ENCODE measurements around the gene CHST13. TPM values are rescaled to one million over a fixed set of nuclear protein-coding genes. Genes with fewer than 3 reads are reported as not detected.

CHST13 gene
- total and polyA plus RNA-seq, 2 of the 4 experiments (the other 2 are of a cell fraction) = not detected

- Histone ChIP-seq H3K27me3 (ENCODE audit: control insufficient read depth, insufficient read depth, low read length) (peaks cover 40% of the 10 kb centered on the region), H3K14ac (replicated peaks; ENCODE audit: low read depth, low read length) (no peak overlapping the region), H2BK15ac (ENCODE audit: low read depth, low read length) (no peak overlapping the region), H3K4me2 (ENCODE audit: low read depth, low read length) (no peak overlapping the region), H3K9me3 (ENCODE audit: control insufficient read depth, insufficient read depth, low read length) (no peaks in the 10 kb centered on the region), H3K79me1 (ENCODE audit: low read depth in 1 of 2, low read length in 2 of 2) (no peaks in the 10 kb centered on the region), H3K4me3 (ENCODE audit: insufficient read depth, low read depth, low read length) (no peak overlapping the region), H3K4ac (ENCODE audit: low read depth, low read length) (no peak overlapping the region), H4K5ac (ENCODE audit: low read depth, low read length) (no peak overlapping the region), H2BK120ac (ENCODE audit: low read depth, low read length) (no peak overlapping the region), H3K18ac (ENCODE audit: low read depth, low read length) (no peak overlapping the region), H2AFZ (replicated peaks; ENCODE audit: low read length, poor library complexity) (no peak overlapping the region), H3K9me1 (ENCODE audit: insufficient read depth, low read length) (no peaks in the 10 kb centered on the region; the same call in 1 of the 2 replicates), H3K27ac (ENCODE audit: insufficient read depth, low read length) (no peak overlapping the region), H2BK5ac (ENCODE audit: low read depth, low read length, poor library complexity, severe bottlenecking) (no peak overlapping the region), H2AK9ac (replicated peaks; ENCODE audit: low read depth, low read length, poor library complexity) (no peak overlapping the region), H2AK5ac (ENCODE audit: low read depth, low read length) (no peak overlapping the region), H3K9ac (ENCODE audit: low read depth, low read length) (no peak overlapping the region), H2BK20ac (ENCODE audit: low read depth, low read length) (no peak overlapping the region), H3K56ac (ENCODE audit: extremely low read depth, insufficient read depth, low read length) (no peak overlapping the region), H4K91ac (ENCODE audit: insufficient read depth, low read depth, low read length) (no peak overlapping the region), H4K20me1 (ENCODE audit: insufficient read depth, low read length) (no peaks in the 10 kb centered on the region), H3K36me3 (ENCODE audit: control insufficient read depth, insufficient read depth, low read length) (no peaks in the 10 kb centered on the region), H3K4me1 (ENCODE audit: control insufficient read depth, insufficient read depth, low read length) (no peaks in the 10 kb centered on the region; the same call in 1 of the 2 replicates), H3K23ac (ENCODE audit: low read depth, low read length) (no peak overlapping the region), H4K8ac (ENCODE audit: low read depth in 2 of 2, low read length in 2 of 2) (no peak overlapping the region)
- WGBS, 2 experiments (ENCODE audit: extremely low coverage in 2 of 2, insufficient read length in 1 of 2) = 59% methylated on average over 2 of the region's 8 CpGs; no CpG with 5 or more reads in 1 of the 2 experiments
- DNase-seq (no peak), ATAC-seq (ENCODE audit: low read depth) (no peak)
- in situ Hi-C loops (cut with MboI; ENCODE audit: low sequenced_read_pairs) = loop anchor here (10.0 kb wide), 1 partner anchor 929 kb away; no protein-coding TSS in a partner anchor
- ChIA-PET POLR2A (ENCODE audit: unreplicated experiment) (no interaction called here), CTCF (no interaction called here)
- intact Hi-C loops (cut with micrococcal nuclease) = no loop called here
- dilution Hi-C loops (cut with HindIII; ENCODE audit: low sequenced_read_pairs, unreplicated experiment) = no loop called here
- no TSS peak for BruUV-seq (replicated peaks)
- TF ChIP-seq CHD1 (IDR thresholded peaks at IDR 0.05; ENCODE audit: low read depth, low read length) (no peak), CEBPB (IDR thresholded peaks at IDR 0.05; ENCODE audit: low read depth, low read length) (no peak), SMC3 (IDR thresholded peaks at IDR 0.05; ENCODE audit: low read depth, low read length) (no peak), POLR2A (IDR thresholded peaks at IDR 0.05; ENCODE audit: low read depth, low read length) (no peak), CTCF (conservative IDR thresholded peaks at IDR 0.05; ENCODE audit: low read depth, low read length) (no peak), MAZ (IDR thresholded peaks at IDR 0.05; ENCODE audit: borderline replicate concordance, low read depth, low read length) (no peak), MAFK (IDR thresholded peaks at IDR 0.05; ENCODE audit: low read depth, low read length) (no peak), BHLHE40 (IDR thresholded peaks at IDR 0.05; ENCODE audit: low read depth, low read length) (no peak), USF2 (IDR thresholded peaks at IDR 0.05; ENCODE audit: low read depth, low read length) (no peak), FOS (IDR thresholded peaks at IDR 0.05; ENCODE audit: low read depth, low read length) (no peak), RAD21 (IDR thresholded peaks at IDR 0.05; ENCODE audit: low read length) (no peak), MXI1 (IDR thresholded peaks at IDR 0.05; ENCODE audit: borderline replicate concordance, low read depth, low read length) (no peak), RCOR1 (IDR thresholded peaks at IDR 0.05; ENCODE audit: insufficient replicate concordance, low read length) (no peak), NFE2L2 (IDR thresholded peaks at IDR 0.05; ENCODE audit: low read depth, low read length) (no peak), ELK1 (IDR thresholded peaks at IDR 0.05; ENCODE audit: borderline replicate concordance, low read depth, low read length) (no peak)
These were observed 2.1 kb downstream of the CHST13 start for GRCh38 chr3:126525853-126526667.
